ENCODE measurements around the gene TRIO. TPM values are rescaled to one million over a fixed set of nuclear protein-coding genes. Genes with fewer than 3 reads are reported as not detected.

TRIO gene
- total RNA-seq, 6 donors from 2014 or later, result 138 to 408 (median 156) TPM

DNA sequence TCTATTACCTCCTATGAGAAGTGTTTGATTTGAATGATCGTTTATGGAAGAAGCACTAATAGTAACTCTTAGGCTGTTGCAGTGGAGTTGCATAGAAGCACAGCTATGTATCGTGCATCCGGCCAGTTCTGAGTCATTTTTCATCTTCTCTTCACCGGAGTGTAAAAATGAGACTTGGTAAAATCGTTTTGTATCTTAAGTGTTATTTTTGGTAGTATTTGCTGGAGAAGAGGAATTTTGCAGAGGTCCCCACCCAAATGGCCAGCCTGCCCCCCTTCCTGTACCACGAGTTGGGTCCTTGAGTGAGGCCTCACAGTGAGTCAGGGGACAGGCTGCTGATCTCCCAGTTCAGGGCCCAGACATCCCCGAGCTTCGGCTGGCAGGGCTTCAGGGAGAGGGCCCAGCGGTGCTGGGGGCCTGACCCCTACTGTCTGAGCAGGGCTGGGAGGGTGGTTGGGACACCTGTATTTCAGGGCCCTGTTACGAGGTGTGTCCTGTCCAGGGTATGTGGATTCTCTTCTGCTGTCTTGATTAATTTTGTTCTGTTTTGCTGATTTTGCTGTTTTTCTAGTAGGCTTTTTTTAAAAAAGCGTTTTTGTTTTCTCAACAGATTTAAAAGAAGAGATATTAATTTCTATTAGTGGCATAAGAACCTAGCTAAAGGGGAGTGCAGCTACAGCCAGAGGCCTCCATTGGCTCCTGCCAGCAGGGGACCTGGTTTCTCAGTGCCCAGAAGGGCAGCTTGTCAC, 210.8 kb downstream of the TRIO start:
- Histone ChIP-seq H3K9me3 (no peaks in the 10 kb centered on the region), H3K4me1 (peaks cover 0 to 17% (median 12%) of the 10 kb centered on the region in 4 donors), H3K4me3 (no peak overlapping the region), H3K36me3 (peaks cover 0 to 20% (median 8%) of the 10 kb centered on the region in 4 donors), H3K27me3 (no peaks in the 10 kb centered on the region), H3K27ac (no peak overlapping the region)
- DNase-seq (peak in 1 of 2 donors; percentile 37), ATAC-seq (ENCODE audit: low FRiP score in 2 of 2) (no peak)
- TF ChIP-seq, protein P1, sequence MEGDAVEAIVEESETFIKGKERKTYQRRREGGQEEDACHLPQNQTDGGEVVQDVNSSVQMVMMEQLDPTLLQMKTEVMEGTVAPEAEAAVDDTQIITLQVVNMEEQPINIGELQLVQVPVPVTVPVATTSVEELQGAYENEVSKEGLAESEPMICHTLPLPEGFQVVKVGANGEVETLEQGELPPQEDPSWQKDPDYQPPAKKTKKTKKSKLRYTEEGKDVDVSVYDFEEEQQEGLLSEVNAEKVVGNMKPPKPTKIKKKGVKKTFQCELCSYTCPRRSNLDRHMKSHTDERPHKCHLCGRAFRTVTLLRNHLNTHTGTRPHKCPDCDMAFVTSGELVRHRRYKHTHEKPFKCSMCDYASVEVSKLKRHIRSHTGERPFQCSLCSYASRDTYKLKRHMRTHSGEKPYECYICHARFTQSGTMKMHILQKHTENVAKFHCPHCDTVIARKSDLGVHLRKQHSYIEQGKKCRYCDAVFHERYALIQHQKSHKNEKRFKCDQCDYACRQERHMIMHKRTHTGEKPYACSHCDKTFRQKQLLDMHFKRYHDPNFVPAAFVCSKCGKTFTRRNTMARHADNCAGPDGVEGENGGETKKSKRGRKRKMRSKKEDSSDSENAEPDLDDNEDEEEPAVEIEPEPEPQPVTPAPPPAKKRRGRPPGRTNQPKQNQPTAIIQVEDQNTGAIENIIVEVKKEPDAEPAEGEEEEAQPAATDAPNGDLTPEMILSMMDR (IDR thresholded peaks at IDR 0.05), result no peak
- TF ChIP-seq EP300 (IDR thresholded peaks at IDR 0.05), result no peak
- no peak for TF ChIP-seq POLR2AphosphoS5 (IDR thresholded peaks at IDR 0.05)
- TF ChIP-seq POLR2A (IDR thresholded peaks at IDR 0.05), result no peak
- 85 to 91% methylated on average over 9 to 11 of the region's 11 CpGs for WGBS, 2 donors

DNA sequence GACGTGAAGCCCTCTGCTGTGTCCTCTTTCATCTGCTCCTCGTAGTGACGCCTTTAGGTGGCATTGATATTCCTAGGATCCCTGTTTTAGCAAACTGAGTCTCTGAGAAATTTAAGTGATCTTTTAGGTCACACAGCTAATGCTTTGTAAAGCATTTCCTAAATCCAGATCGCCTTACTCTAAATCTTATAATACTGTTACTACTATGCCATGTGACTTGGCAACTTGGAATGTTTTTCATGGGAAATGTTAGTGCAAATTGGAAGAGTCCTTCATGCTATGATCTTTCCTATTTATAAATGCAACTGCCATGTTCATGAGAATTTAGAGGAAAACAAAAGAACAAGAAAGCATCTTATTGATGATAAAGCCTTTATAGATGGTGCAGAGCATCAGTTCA, 212.2 kb downstream of the TRIO start:
- H3K4me3 ChIP-seq, result no peak overlapping the region
- no peaks in the 10 kb centered on the region for H3K27me3 ChIP-seq
- DNase-seq (no peak), ATAC-seq (ENCODE audit: low FRiP score in 2 of 2) (no peak)
- WGBS, 2 donors, result 92 to 93% methylated on average over 4 of the region's 4 CpGs
- no peak overlapping the region for H3K27ac ChIP-seq
- peaks cover 10 to 30% (median 19%) of the 10 kb centered on the region in 4 donors for H3K36me3 ChIP-seq
- H3K4me1 ChIP-seq, result peaks cover 0 to 18% (median 14%) of the 10 kb centered on the region in 4 donors
- H3K9me3 ChIP-seq, result no peaks in the 10 kb centered on the region
- no peak for TF ChIP-seq EP300 (IDR thresholded peaks at IDR 0.05)
- no peak for TF ChIP-seq POLR2A (IDR thresholded peaks at IDR 0.05)
- no peak for TF ChIP-seq POLR2AphosphoS5 (IDR thresholded peaks at IDR 0.05)
- TF ChIP-seq, protein P1 (IDR thresholded peaks at IDR 0.05), result no peak

DNA sequence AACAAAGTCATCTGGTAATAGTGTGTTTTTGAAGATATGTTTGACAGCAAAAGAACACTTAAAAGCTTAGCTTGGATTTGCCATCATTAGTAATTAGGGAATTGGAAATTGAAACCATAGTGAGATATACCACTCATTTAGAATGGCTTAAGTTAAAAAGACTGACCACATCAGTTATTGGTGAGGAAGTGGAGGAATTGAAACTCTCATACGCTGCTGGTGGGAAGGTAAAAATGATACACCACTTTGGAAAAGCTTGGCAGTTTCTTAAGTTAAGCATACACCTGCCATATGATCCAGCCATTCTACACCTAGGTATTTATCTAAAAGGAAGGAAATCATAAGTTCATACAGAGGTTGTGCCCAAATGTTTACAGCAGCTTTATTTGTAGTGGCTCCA, 213.2 kb downstream of the TRIO start:
- Histone ChIP-seq H3K4me1 (peaks cover 0 to 18% (median 14%) of the 10 kb centered on the region in 4 donors), H3K27me3 (no peaks in the 10 kb centered on the region), H3K4me3 (no peak overlapping the region), H3K9me3 (no peaks in the 10 kb centered on the region), H3K36me3 (peaks cover 14 to 35% (median 24%) of the 10 kb centered on the region in 4 donors), H3K27ac (no peak overlapping the region)
- DNase-seq, result no peak
- WGBS, 2 donors, result 54 to 72% methylated on average over 1 of the region's 1 CpG
- no peak for ATAC-seq (ENCODE audit: low FRiP score in 2 of 2)
- no peak for TF ChIP-seq POLR2A (IDR thresholded peaks at IDR 0.05)
- TF ChIP-seq POLR2AphosphoS5 (IDR thresholded peaks at IDR 0.05), result no peak
- TF ChIP-seq EP300 (IDR thresholded peaks at IDR 0.05), result no peak
- TF ChIP-seq, protein P1 (IDR thresholded peaks at IDR 0.05), result no peak

DNA sequence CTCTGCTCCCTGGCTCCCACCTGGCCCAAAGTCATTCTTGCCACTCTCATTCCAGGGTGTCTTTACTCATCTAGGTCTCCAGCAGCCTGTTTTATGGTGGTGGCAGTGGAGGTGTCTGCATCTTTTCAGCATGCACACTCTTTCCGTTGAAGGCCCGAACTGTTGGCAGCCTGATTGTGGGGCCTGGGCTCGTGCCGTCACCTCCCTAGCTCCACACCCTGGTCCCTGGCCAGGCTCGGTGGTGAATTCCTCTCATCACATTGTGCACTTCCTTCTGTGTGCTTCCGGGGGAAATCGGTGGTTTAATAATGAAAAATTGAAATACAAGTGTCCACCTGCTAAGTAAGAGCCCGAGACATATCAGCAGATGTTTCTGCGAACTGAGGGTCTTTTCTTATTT, 214.3 kb downstream of the TRIO start:
- Histone ChIP-seq H3K4me1 (peaks cover 0 to 18% (median 13%) of the 10 kb centered on the region in 4 donors), H3K27ac (peak overlapping the region in 2 of 4 donors; percentile 9 to 43), H3K36me3 (peaks cover 14 to 37% (median 25%) of the 10 kb centered on the region in 4 donors), H3K27me3 (no peaks in the 10 kb centered on the region), H3K4me3 (peak overlapping the region in 2 of 4 donors; percentile 12 to 17), H3K9me3 (no peaks in the 10 kb centered on the region)
- DNase-seq, result no peak
- WGBS, 2 donors, result 49 to 58% methylated on average over 9 of the region's 9 CpGs
- TF ChIP-seq, protein P1 (IDR thresholded peaks at IDR 0.05), result no peak
- TF ChIP-seq POLR2A (IDR thresholded peaks at IDR 0.05) (no peak), EP300 (IDR thresholded peaks at IDR 0.05) (no peak), POLR2AphosphoS5 (IDR thresholded peaks at IDR 0.05) (no peak)
- peak in 1 of 2 donors; percentile 22 for ATAC-seq (ENCODE audit: low FRiP score in 2 of 2)

All from upper lobe of left lung (tissue), 6 donors.